ENCODE measurements around the gene RPRD2.

- TF ChIP-seq CTCF (IDR thresholded peaks at IDR 0.05) (no peak), POLR2A (IDR thresholded peaks at IDR 0.05) (no peak)
Observed at GRCh38 chr1:150516616-150517015, 152.7 kb downstream of the RPRD2 start.
